Epithelial cell of prostate (primary cell): ENCODE results near the gene ARSI.
"Not testable (repeated sequence)": the region's sequence is repeated elsewhere in the genome, so short reads cannot be mapped to it uniquely, and the experiment has no call there.

ENCODE experiments used
- DNase-seq: peaks from one replicate; pipeline ENCODE4 v3.0.0-alpha.2; 2011; ENCODE audit warnings: low read depth, low spot score
- H3K27ac ChIP-seq: fragments of 450-650 bp; 2 replicates; pipeline ENCODE4 v1.5.1; 2017; ENCODE audit warnings: mild to moderate bottlenecking

The ARSI gene

DNA sequence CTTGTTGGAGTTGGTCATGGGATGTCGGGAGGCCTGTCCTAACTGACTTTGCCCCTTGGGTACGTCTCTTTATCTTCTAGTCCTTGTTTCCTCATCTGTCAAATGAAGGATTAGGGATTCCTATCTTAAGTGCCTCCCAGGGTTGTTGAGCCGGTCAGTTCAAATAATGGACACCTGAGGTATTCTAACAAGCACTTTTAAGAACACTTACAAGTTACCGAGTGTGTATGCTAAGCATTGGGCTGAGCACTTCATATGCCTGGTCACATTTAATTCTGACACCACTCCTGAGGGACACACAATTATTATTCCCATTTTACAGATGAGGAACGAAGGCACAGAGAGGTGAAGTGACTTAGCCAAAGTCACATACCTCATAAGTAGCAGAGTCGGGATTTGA, 50.2 kb downstream of the ARSI start:
- no peak overlapping the region for H3K27ac ChIP-seq
- no peak for DNase-seq

DNA sequence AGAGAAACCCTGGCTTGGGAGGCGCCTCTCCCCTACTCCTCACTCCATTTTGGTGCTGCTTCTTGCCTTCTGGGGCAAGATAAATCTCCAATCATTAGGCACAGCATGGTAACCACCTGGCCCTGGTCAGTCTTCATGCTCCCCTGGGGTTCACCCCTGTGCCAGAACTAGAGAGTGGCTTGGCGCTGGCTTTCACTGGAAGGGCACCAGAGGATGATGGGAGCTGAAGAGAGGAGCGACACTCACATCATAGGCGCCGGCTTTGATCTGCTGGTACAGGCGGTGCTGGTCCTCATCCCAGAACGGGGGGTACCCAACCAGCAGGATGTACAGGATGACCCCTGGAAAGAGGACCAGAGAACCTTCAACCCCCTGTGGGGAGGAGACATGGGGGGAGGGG, 51.2 kb downstream of the ARSI start:
- DNase-seq, result no peak
- H3K27ac ChIP-seq, result no peak overlapping the region

DNA sequence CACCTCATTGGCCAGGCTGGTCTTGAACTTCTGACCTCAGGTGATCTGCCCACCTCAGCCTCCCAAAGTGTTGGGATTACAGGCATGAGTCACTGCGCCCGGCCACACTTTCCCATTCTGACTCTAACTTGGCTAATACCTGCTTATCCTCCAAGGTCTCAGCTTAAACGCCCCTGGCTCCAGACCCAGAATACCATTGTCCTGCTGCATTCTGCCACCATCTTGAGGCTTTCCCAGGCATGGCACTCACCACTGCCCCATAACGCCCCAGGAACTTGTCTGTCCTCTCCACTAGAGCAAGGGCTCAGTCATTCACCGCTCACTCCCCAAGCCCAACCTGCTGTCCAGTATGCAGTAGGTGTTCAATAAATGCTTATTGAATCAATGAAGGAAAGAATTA, 53.0 kb downstream of the ARSI start:
- no peak for DNase-seq
- H3K27ac ChIP-seq, result no peak overlapping the region

DNA sequence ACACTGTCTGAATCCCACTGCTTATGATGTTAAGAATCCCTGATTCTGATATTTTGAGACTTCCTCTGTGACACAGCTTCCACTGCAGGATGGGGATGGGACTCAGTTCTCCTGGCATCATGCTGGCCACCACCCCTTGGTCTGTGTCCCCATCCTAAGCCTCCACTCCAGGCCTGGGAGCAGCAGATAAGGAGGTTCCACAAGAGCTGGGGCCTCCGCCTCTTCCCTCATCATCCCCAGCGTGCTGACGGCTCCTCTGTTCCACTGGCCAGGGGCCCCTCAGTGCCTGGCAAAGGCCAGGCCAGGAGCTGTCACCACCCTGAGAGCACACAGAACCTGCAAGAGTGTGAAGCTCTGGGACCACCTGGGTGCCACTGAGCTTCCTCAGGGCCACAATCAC, 53.8 kb downstream of the ARSI start:
- no peak overlapping the region for H3K27ac ChIP-seq
- DNase-seq, result no peak

- H3K27ac ChIP-seq, DNase-seq: not testable (repeated sequence)
Observed at GRCh38 chr5:150248493-150248892, 54.2 kb downstream of the ARSI start.

GRCh38 chr5:150247726-150248125, 55.0 kb downstream of the ARSI start:
- no peak overlapping the region for H3K27ac ChIP-seq
- no peak for DNase-seq

- DNase-seq, result no peak
- no peak overlapping the region for H3K27ac ChIP-seq
Observed at GRCh38 chr5:150246835-150247234, 55.9 kb downstream of the ARSI start.

DNA sequence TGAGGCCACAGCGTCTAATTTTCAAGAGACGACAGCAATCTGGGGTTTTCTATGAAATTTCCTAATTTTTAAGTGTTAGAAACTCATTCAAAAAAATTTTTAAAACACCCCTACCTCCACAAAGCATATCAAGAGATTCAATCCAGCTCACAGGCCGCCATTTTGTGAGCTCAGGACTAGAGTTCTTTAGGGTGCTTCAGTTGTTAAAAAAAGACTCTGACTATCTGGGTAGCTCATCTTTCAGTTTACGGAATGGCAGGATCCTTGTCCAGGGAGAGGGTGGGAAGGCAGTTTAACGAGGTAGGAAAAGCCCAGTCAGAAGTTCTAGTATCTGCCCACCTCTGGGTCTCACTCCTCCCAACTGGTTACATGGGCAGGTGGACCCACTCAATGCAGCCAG, 56.3 kb downstream of the ARSI start:
- no peak for DNase-seq
- H3K27ac ChIP-seq, result no peak overlapping the region
